NB4 (cell line): ENCODE results near the gene GAGE12E.
"Not testable (repeated sequence)": the region's sequence is repeated elsewhere in the genome, so short reads cannot be mapped to it uniquely, and the experiment has no call there.

Experiments
- DNase-seq: peaks from one replicate; pipeline ENCODE4 v3.0.0; 2010; ENCODE audit warnings: low read depth
- H3K4me3 ChIP-seq: one replicate; pipeline ENCODE4 v1.5.1; 2011; ENCODE audit warnings: mild to moderate bottlenecking, low read depth, low read length, moderate library complexity

Gene GAGE12E

GRCh38 chrX:49550989-49551388 is at the start of gene GAGE12E:
Gene GAGE12E, plus strand, starts transcription at chrX:49551289. Its CDS starts 1,155 bp downstream, at chrX:49552444.
- not testable (repeated sequence) for H3K4me3 ChIP-seq, DNase-seq

GRCh38 chrX:49531877-49532276 is 19.2 kb upstream of the GAGE12E start, which contains the start of gene GAGE12C:
Gene GAGE12C, plus strand, starts transcription at chrX:49532177. Its CDS starts 1,155 bp downstream, at chrX:49533332.
- H3K4me3 ChIP-seq, DNase-seq: not testable (repeated sequence)

GRCh38 chrX:49541433-49541832 is 9.7 kb upstream of the GAGE12E start, which contains the start of gene GAGE12D:
Gene GAGE12D, plus strand, starts transcription at chrX:49541733. Its CDS starts 1,155 bp downstream, at chrX:49542888.
- H3K4me3 ChIP-seq, DNase-seq: not testable (repeated sequence)

- H3K4me3 ChIP-seq, DNase-seq: not testable (repeated sequence)
Observed at GRCh38 chrX:49560542-49560941, 9.5 kb downstream of the GAGE12E start, which contains the start of gene GAGE12F. Gene GAGE12F, plus strand, starts transcription at chrX:49560842. Its CDS starts 1,155 bp downstream, at chrX:49561997.

- not testable (repeated sequence) for DNase-seq, H3K4me3 ChIP-seq
Observed at GRCh38 chrX:49568728-49569127, 17.6 kb downstream of the GAGE12E start.

- DNase-seq, H3K4me3 ChIP-seq: not testable (repeated sequence)
Observed at GRCh38 chrX:49569152-49569551, 18.1 kb downstream of the GAGE12E start.

GRCh38 chrX:49570100-49570499 is 19.0 kb downstream of the GAGE12E start, which contains the start of gene GAGE12G:
Gene GAGE12G, plus strand, starts transcription at chrX:49570400. Its CDS starts 1,155 bp downstream, at chrX:49571555.
- DNase-seq, H3K4me3 ChIP-seq: not testable (repeated sequence)

- H3K4me3 ChIP-seq, DNase-seq: not testable (repeated sequence)
Observed at GRCh38 chrX:49579649-49580048, 28.6 kb downstream of the GAGE12E start, which contains the start of gene GAGE12H. Gene GAGE12H, plus strand, starts transcription at chrX:49579949. Its CDS starts 1,155 bp downstream, at chrX:49581104.

- not testable (repeated sequence) for H3K4me3 ChIP-seq
Observed at GRCh38 chrX:49589196-49589595, 38.1 kb downstream of the GAGE12E start, which contains the start of gene GAGE2A. Gene GAGE2A, plus strand, starts transcription at chrX:49589496. Its CDS starts 1,155 bp downstream, at chrX:49590651.

GRCh38 chrX:49589769-49590478 is 38.8 kb downstream of the GAGE12E start:
- not testable (repeated sequence) for H3K4me3 ChIP-seq

More at GRCh38 chrX:49589196-49589595, 38.1 kb downstream of the GAGE12E start, which contains the start of gene GAGE2A:
- not testable (repeated sequence) for DNase-seq

GRCh38 chrX:49590488-49590887 is 39.4 kb downstream of the GAGE12E start:
- not testable (repeated sequence) for H3K4me3 ChIP-seq, DNase-seq

More at GRCh38 chrX:49589769-49590478, 38.8 kb downstream of the GAGE12E start:
- DNase-seq: not testable (repeated sequence)

- not testable (repeated sequence) for DNase-seq, H3K4me3 ChIP-seq
Observed at GRCh38 chrX:49598720-49599119, 47.6 kb downstream of the GAGE12E start, which contains the start of gene GAGE1. Gene GAGE1, plus strand, starts transcription at chrX:49599020. Its CDS starts 1,155 bp downstream, at chrX:49600175.
